ENCODE results near the gene SPINT3.

DNA sequence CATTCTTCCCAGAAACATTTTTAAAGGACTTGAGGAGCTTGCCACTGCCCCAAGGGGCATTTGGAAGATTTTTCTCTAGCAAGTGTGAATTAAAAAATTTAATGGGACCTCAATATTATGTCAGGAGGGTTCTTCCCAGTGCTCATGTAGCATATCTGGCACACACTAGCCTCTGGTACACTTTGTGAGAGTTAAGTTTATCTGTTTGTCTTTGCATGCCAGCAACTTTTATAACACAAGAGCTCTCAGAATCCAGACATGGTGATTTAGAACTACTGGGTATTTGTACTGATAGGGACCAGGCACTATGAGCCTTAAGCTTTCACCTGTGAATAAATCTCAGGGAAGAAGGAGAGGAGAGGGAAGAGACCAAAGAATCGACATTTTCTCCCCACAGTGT is 12.9 kb downstream of the SPINT3 start:
- TF ChIP-seq, protein P1, sequence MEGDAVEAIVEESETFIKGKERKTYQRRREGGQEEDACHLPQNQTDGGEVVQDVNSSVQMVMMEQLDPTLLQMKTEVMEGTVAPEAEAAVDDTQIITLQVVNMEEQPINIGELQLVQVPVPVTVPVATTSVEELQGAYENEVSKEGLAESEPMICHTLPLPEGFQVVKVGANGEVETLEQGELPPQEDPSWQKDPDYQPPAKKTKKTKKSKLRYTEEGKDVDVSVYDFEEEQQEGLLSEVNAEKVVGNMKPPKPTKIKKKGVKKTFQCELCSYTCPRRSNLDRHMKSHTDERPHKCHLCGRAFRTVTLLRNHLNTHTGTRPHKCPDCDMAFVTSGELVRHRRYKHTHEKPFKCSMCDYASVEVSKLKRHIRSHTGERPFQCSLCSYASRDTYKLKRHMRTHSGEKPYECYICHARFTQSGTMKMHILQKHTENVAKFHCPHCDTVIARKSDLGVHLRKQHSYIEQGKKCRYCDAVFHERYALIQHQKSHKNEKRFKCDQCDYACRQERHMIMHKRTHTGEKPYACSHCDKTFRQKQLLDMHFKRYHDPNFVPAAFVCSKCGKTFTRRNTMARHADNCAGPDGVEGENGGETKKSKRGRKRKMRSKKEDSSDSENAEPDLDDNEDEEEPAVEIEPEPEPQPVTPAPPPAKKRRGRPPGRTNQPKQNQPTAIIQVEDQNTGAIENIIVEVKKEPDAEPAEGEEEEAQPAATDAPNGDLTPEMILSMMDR (conservative IDR thresholded peaks at IDR 0.05 in 1 of 2, IDR thresholded peaks at IDR 0.05 in 1 of 2; ENCODE audit: low read depth in 1 of 2, low read length in 2 of 2) = no peak
- no peak for TF ChIP-seq EZH2 (IDR thresholded peaks at IDR 0.05; ENCODE audit: low read length, missing control alignments)

Measured in fibroblast of lung (primary cell).